H1 (cell line): ENCODE results near the gene KLF13. TPM values are rescaled to one million over a fixed set of nuclear protein-coding genes. Genes with fewer than 3 reads are reported as not detected.

Source experiments
- CTCF ChIA-PET: fragments of 300-600 bp; sonication (Branson Sonifier 250); formaldehyde crosslinking; loops from one replicate; lab custom pipeline; 2021; ENCODE audit not compliant: partially characterized antibody; lab: Charles Lee
- POLR2A ChIA-PET: fragments of 300-600 bp; sonication (Branson Sonifier 250); formaldehyde crosslinking; loops from one replicate; lab custom pipeline; 2021; ENCODE audit warnings: inconsistent platforms; ENCODE audit not compliant: partially characterized antibody; lab: Charles Lee
- DNase-seq, 2 experiments: peaks; one replicate each; pipeline versions ENCODE4 v3.0.0 to v3.0.0-alpha.2; 2010 to 2022; ENCODE audit warnings: low spot score in 2 of 2, low read depth in 1 of 2, mixed read lengths in 1 of 2
- FAIRE-seq: peaks from 2 replicates; lab custom pipeline; 2011; peaks lifted over from hg19 to GRCh38; lab: Jason Lieb, UNC
- H2AFZ ChIP-seq: 2 replicates; pipeline ENCODE4 v1.8.1; 2012; ENCODE audit warnings: low read length, inconsistent platforms
- H2AK5ac ChIP-seq: 2 replicates; pipeline ENCODE4 v1.6.1; 2013; ENCODE audit warnings: low read depth, low read length
- H2BK120ac ChIP-seq: replicated peaks from 2 replicates; pipeline ENCODE3; 2013; ENCODE audit warnings: low read depth, low read length, inconsistent platforms
- H2BK12ac ChIP-seq: 2 replicates; pipeline ENCODE4 v1.6.1; 2013; ENCODE audit warnings: low read depth, low read length
- H2BK15ac ChIP-seq: 2 replicates; pipeline ENCODE4 v1.6.1; 2013; ENCODE audit warnings: low read length
- H2BK20ac ChIP-seq: 2 replicates; pipeline ENCODE4 v1.6.1; 2013; ENCODE audit warnings: low read length
- H2BK5ac ChIP-seq: 2 replicates; pipeline ENCODE4 v1.6.1; 2013; ENCODE audit warnings: low read depth, low read length
- H3K14ac ChIP-seq: 2 replicates; pipeline ENCODE4 v1.6.1; 2013; ENCODE audit warnings: inconsistent platforms; ENCODE audit not compliant: insufficient read length
- H3K18ac ChIP-seq: 2 replicates; pipeline ENCODE4 v1.6.1; 2013; ENCODE audit warnings: low read length; ENCODE audit errors: extremely low read depth
- H3K23ac ChIP-seq: 2 replicates; pipeline ENCODE4 v1.6.1; 2013; ENCODE audit warnings: inconsistent platforms; ENCODE audit not compliant: insufficient read length
- H3K23me2 ChIP-seq: 2 replicates; pipeline ENCODE4 v1.6.1; 2013; ENCODE audit warnings: low read depth, low read length
- H3K27ac ChIP-seq: 2 replicates; pipeline ENCODE4 v1.6.1; 2011; ENCODE audit warnings: low read depth, low read length, inconsistent platforms
- H3K27me3 ChIP-seq, 4 experiments: replicated peaks in 1 of 4; 1 replicate in 1 of 4; 2 replicates in 3 of 4; pipeline versions ENCODE4 v1.6.1 to v1.8.1; 2011 to 2013; ENCODE audit warnings: low read length in 3 of 4, mild to moderate bottlenecking in 3 of 4, inconsistent platforms in 2 of 4, mixed read lengths in 2 of 4, moderate library complexity in 1 of 4; ENCODE audit not compliant: control insufficient read depth in 3 of 4, insufficient read depth in 3 of 4; ENCODE audit errors: extremely low read depth in 1 of 4
- H3K36me3 ChIP-seq, 4 experiments: 2 replicates each; pipeline versions ENCODE4 v1.6.1 to v1.8.1; 2011 to 2013; ENCODE audit warnings: mild to moderate bottlenecking in 4 of 4, low read length in 3 of 4, moderate library complexity in 2 of 4, control low read depth in 1 of 4, inconsistent platforms in 1 of 4; ENCODE audit not compliant: insufficient read depth in 4 of 4, control insufficient read depth in 2 of 4
- H3K4ac ChIP-seq: replicated peaks from 2 replicates; pipeline ENCODE3; 2013; ENCODE audit warnings: low read length, low read depth, mixed read lengths, inconsistent platforms; ENCODE audit not compliant: insufficient read length
- H3K4me1 ChIP-seq, 4 experiments: replicated peaks in 1 of 4; 1 replicate in 1 of 4; 2 replicates in 3 of 4; pipeline versions ENCODE4 v1.6.1 to v1.8.1; 2011 to 2013; ENCODE audit warnings: low read length in 3 of 4, inconsistent platforms in 2 of 4, mixed read lengths in 1 of 4; ENCODE audit not compliant: insufficient read depth in 4 of 4, control insufficient read depth in 3 of 4
- H3K4me2 ChIP-seq, 2 experiments: 2 replicates each; pipeline versions ENCODE4 v1.6.1 to v1.8.1; 2011 to 2013; ENCODE audit warnings: low read depth in 2 of 2, low read length in 2 of 2, control low read depth in 1 of 2, inconsistent platforms in 1 of 2, mild to moderate bottlenecking in 1 of 2; ENCODE audit not compliant: insufficient read depth in 1 of 2
- H3K4me3 ChIP-seq, 4 experiments: fragments of 200-600, 300-600 bp in 1 of 4; sonication (generic), shearing (Covaris generic), sonication (Bioruptor Twin) in 1 of 4; 2 replicates each; pipeline versions ENCODE4 v1.5.1 to v1.8.1; 2011 to 2016; ENCODE audit warnings: low read length in 4 of 4, low read depth in 3 of 4, control low read depth in 2 of 4, inconsistent platforms in 2 of 4, mild to moderate bottlenecking in 2 of 4, mixed read lengths in 1 of 4, moderate library complexity in 1 of 4; ENCODE audit not compliant: insufficient read depth in 2 of 4; ENCODE audit errors: extremely low read depth in 1 of 4
- H3K56ac ChIP-seq: replicated peaks from 2 replicates; pipeline ENCODE3; 2013; ENCODE audit warnings: low read depth, mild to moderate bottlenecking, mixed read lengths, low read length, inconsistent platforms; ENCODE audit not compliant: insufficient read length
- H3K79me1 ChIP-seq: 2 replicates; pipeline ENCODE4 v1.6.1; 2013; ENCODE audit warnings: low read depth, low read length, control low read depth
- H3K79me2 ChIP-seq, 2 experiments: 2 replicates each; pipeline versions ENCODE4 v1.6.1 to v1.8.1; 2012 to 2013; ENCODE audit warnings: low read length in 2 of 2, mild to moderate bottlenecking in 2 of 2, inconsistent platforms in 1 of 2; ENCODE audit not compliant: insufficient read depth in 2 of 2, control insufficient read depth in 1 of 2
- H3K9ac ChIP-seq, 4 experiments: replicated peaks in 1 of 4; 1 replicate in 1 of 4; 2 replicates in 3 of 4; pipeline versions ENCODE4 v1.6.1 to v1.8.1; 2011 to 2013; ENCODE audit warnings: low read depth in 3 of 4, low read length in 3 of 4, control low read depth in 2 of 4, mild to moderate bottlenecking in 2 of 4, moderate library complexity in 2 of 4, inconsistent platforms in 1 of 4; ENCODE audit errors: extremely low read depth in 1 of 4
- H3K9me3 ChIP-seq, 2 experiments: 2 replicates each; pipeline versions ENCODE4 v1.6.1 to v1.8.1; 2012 to 2013; ENCODE audit warnings: mild to moderate bottlenecking in 2 of 2, moderate library complexity in 2 of 2, control low read depth in 1 of 2, inconsistent platforms in 1 of 2, low read depth in 1 of 2, low read length in 1 of 2, mixed read lengths in 1 of 2; ENCODE audit not compliant: insufficient read depth in 2 of 2
- H4K20me1 ChIP-seq, 2 experiments: replicated peaks in 1 of 2; 2 replicates each; pipeline versions ENCODE3 to v1.8.1; 2011 to 2013; ENCODE audit warnings: inconsistent platforms in 2 of 2, low read length in 2 of 2, mild to moderate bottlenecking in 1 of 2; ENCODE audit not compliant: insufficient read depth in 2 of 2, control insufficient read depth in 1 of 2
- H4K5ac ChIP-seq: 2 replicates; pipeline ENCODE4 v1.6.1; 2013; ENCODE audit warnings: low read length, low read depth, mixed read lengths, inconsistent platforms; ENCODE audit not compliant: insufficient read length
- H4K8ac ChIP-seq: 2 replicates; pipeline ENCODE4 v1.8.0; 2013; ENCODE audit warnings: mild to moderate bottlenecking, moderate library complexity, low read length, inconsistent platforms; ENCODE audit not compliant: insufficient read depth; ENCODE audit errors: extremely low read depth
- H4K91ac ChIP-seq: replicated peaks from 2 replicates; pipeline ENCODE3; 2013; ENCODE audit warnings: low read length, mixed read lengths, inconsistent platforms; ENCODE audit not compliant: insufficient read length
- BCL11A ChIP-seq, 2 experiments: IDR thresholded peaks; one replicate each; pipeline ENCODE4 v1.6.1; 2011; ENCODE audit warnings: low read depth in 2 of 2, low read length in 2 of 2, mild to moderate bottlenecking in 2 of 2
- CBX5 ChIP-seq: fragments of 300-800, 300-1000 bp; sonication (generic); IDR thresholded peaks from 2 replicates; pipeline ENCODE4 v1.7.1; 2016; ENCODE audit warnings: antibody characterized with exemption, low read length, low read depth
- CBX8 ChIP-seq: fragments of 300-800, 300-1000 bp; sonication (generic); IDR thresholded peaks from 2 replicates; pipeline ENCODE4 v1.7.1; 2016; ENCODE audit warnings: low read depth, low read length, borderline replicate concordance
- CEBPB ChIP-seq: IDR thresholded peaks from 2 replicates; pipeline ENCODE4 v1.6.1; 2012; ENCODE audit warnings: low read depth, low read length
- CREB1 ChIP-seq: IDR thresholded peaks from 2 replicates; pipeline ENCODE4 v1.6.1; 2012; ENCODE audit warnings: inconsistent platforms
- GABPA ChIP-seq: IDR thresholded peaks from 2 replicates; pipeline ENCODE4 v1.6.1; 2011; ENCODE audit warnings: mild to moderate bottlenecking, low read length, moderate library complexity, borderline replicate concordance; ENCODE audit not compliant: insufficient read depth
- GTF2F1 ChIP-seq: IDR thresholded peaks from 2 replicates; pipeline ENCODE4 v1.6.1; 2012; ENCODE audit warnings: low read depth, low read length, improper control_type of control experiment, borderline replicate concordance
- KDM5A ChIP-seq: fragments of 200-600 bp; IDR thresholded peaks from 2 replicates; pipeline ENCODE4 v1.7.1; 2012; ENCODE audit warnings: mild to moderate bottlenecking, low read length, inconsistent platforms, mixed read lengths
- PHF8 ChIP-seq: fragments of 200-600 bp; sonication (generic); conservative IDR thresholded peaks from 2 replicates; pipeline ENCODE4 v1.7.1; 2012; ENCODE audit warnings: low read depth, mild to moderate bottlenecking, inconsistent platforms, low read length, moderate library complexity
- RNF2 ChIP-seq: fragments of 200-900, 300-1000 bp; sonication (generic); IDR thresholded peaks from 2 replicates; pipeline ENCODE4 v1.7.1; 2016; ENCODE audit warnings: borderline replicate concordance, low read depth, mild to moderate bottlenecking, antibody characterized with exemption, low read length; ENCODE audit not compliant: poor library complexity, severe bottlenecking; ENCODE audit errors: missing control alignments
- TAF1 ChIP-seq: IDR thresholded peaks from 2 replicates; pipeline ENCODE4 v1.6.1; 2011; ENCODE audit warnings: mild to moderate bottlenecking, low read depth, low read length
- WGBS, 2 experiments: shearing (Covaris generic) in 1 of 2; methylation state at CpG; one replicate each; pipeline versions ENCODE4 v1.1.6 to v1.1.7; 2013 to 2015; ENCODE audit warnings: low lambda C conversion rate in 2 of 2, mixed read lengths in 2 of 2, inconsistent platforms in 1 of 2, low coverage in 1 of 2, missing lambda C conversion rate in 1 of 2; ENCODE audit not compliant: insufficient replicate concordance in 2 of 2, insufficient coverage in 1 of 2, insufficient read length in 1 of 2; ENCODE audit errors: extremely low coverage in 1 of 2, missing lambda C conversion rate in 1 of 2; 5-methylcytosine and 5-hydroxymethylcytosine counted together
- polyA plus RNA-seq, 7 experiments: library from polyadenylated mRNA; depleted of rRNA in 3 of 7; stranded (reverse) in 5 of 7; unstranded in 2 of 7; fragments of >200 nt in 5 of 7; fragments of 200-250 nt in 2 of 7; gene quantifications; 1 replicate in 5 of 7; 2 replicates in 1 of 7; 4 replicates in 1 of 7; pipeline versions ENCODE4 v1.2.1 to v1.2.3, GENCODE V29; 2011 to 2013; ENCODE audit warnings: missing spikeins in 2 of 7, mixed read lengths in 2 of 7
- total RNA-seq: library from RNA; stranded (reverse); fragmentation: NEBNext Ultra II Directional; extraction: Animal tissue kit (Norgen Biotek cat#: 25700); gene quantifications from 2 replicates; pipeline ENCODE4 v1.2.1, GENCODE V29; 2021

Gene KLF13
- total and polyA plus RNA-seq, 2 of the 8 experiments (the other 6 are each of a cell fraction or from before 2014, with no cell fraction given), result 18.3 to 33.4 TPM

DNA sequence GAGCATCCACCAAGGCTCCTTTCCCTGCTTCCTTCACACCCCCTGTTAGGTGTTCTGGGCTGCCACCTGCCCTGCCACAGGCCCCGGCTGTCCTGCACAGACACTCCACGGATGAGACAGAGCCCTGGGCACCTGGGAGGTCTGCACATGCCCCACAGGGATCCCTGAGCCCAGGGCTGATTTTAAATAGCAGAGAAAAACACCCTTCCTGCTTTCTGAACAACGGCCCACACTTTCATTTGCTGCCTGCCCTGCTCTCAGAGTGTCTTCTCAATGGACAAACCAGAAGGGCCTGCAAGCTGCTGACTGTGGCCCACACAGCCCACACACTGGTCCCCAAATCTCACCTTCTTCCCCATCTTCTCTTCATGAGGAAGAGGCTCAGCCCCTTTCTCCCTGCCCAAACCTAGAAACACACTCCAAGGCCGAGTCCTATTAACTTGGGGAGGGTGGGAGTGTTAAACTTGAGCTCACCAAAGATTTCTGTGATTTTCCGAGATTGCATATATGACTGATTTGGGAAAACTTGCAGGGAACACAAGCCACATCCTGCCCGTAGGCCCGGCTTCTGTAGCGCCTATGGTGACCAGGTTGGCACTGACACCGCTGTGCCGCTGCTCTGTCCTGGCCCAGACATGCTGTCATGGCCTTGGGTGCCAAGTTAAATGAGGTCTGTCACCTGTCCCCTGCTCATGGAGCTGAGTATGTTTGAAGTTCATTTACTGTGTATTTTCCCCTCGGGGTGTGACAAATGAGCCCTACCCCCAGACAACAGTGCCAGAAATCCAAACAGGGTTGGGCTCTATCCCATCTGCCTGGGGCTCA is 47.2 kb upstream of the KLF13 start:
- no peak overlapping the region for H2AFZ ChIP-seq
- H3K4ac ChIP-seq, result no peak overlapping the region
- H3K27ac ChIP-seq, result no peak overlapping the region
- no peak overlapping the region for H2BK120ac ChIP-seq
- no peaks in the 10 kb centered on the region for H4K20me1 ChIP-seq
- no peak overlapping the region for H3K23ac ChIP-seq
- H3K79me1 ChIP-seq, result no peaks in the 10 kb centered on the region
- DNase-seq, result peak in 1 of 2 experiments; percentile 38
- ChIA-PET CTCF (interaction anchor here (0.7 to 1.1 kb wide), 5 partner anchors 12 to 209 kb away, joined by 3 to 5 read pairs (median 3); no protein-coding TSS in a partner anchor), POLR2A (interaction anchor here (1.1 kb wide), 1 partner anchor 12 kb away, joined by 3 read pairs; no protein-coding TSS in a partner anchor)
- no peak overlapping the region for H3K4me2 ChIP-seq
- H4K91ac ChIP-seq, result no peak overlapping the region
- no peaks in the 10 kb centered on the region for H3K36me3 ChIP-seq
- no peak overlapping the region for H3K56ac ChIP-seq
- H3K9me3 ChIP-seq, result no peaks in the 10 kb centered on the region; a peak in 1 of 4 replicates
- H3K9ac ChIP-seq, result no peak overlapping the region
- H3K23me2 ChIP-seq, result peaks cover 2% of the 10 kb centered on the region; the same call in 1 of the 2 replicates
- H4K5ac ChIP-seq, result no peak overlapping the region
- H3K27me3 ChIP-seq, result no peaks in the 10 kb centered on the region
- no peak overlapping the region for H2BK12ac ChIP-seq
- no peak overlapping the region for H3K18ac ChIP-seq
- no peak for FAIRE-seq
- H3K79me2 ChIP-seq, result no peaks in the 10 kb centered on the region
- no peak overlapping the region for H4K8ac ChIP-seq
- no peak overlapping the region for H3K4me3 ChIP-seq
- H2BK15ac ChIP-seq, result 0 out of 2 replicates have a peak overlapping the region, but pooled peaks have one; percentile 72
- no peak overlapping the region for H2AK5ac ChIP-seq
- no peak overlapping the region for H2BK5ac ChIP-seq
- 89% methylated on average over 11 of the region's 11 CpGs; no CpG with 5 or more reads in 1 of the 2 experiments for WGBS, 2 experiments
- no peak overlapping the region for H2BK20ac ChIP-seq
- H3K4me1 ChIP-seq, result peaks cover 0 to 3% (median 0%) of the 10 kb centered on the region in 4 experiments; a peak in 2 of 7 replicates
- no peak overlapping the region for H3K14ac ChIP-seq
- TF ChIP-seq CBX5, result no peak
- no peak for TF ChIP-seq CBX8
- no peak for TF ChIP-seq KDM5A
- no peak for TF ChIP-seq TAF1
- no peak for TF ChIP-seq GABPA
- TF ChIP-seq RNF2, result no peak
- no peak for TF ChIP-seq GTF2F1
- TF ChIP-seq CREB1, result no peak
- TF ChIP-seq PHF8, result no peak
- no peak for TF ChIP-seq CEBPB
- no peak for TF ChIP-seq BCL11A (IDR thresholded peaks at IDR 0.05; ENCODE audit: low read depth in 2 of 2, low read length in 2 of 2)
